ENCODE data around the gene HEXD. TPM values are rescaled to one million over a fixed set of nuclear protein-coding genes. Genes with fewer than 3 reads are reported as not detected.

HEXD gene
- total RNA-seq, 1 donor from 2014 or later, result 21.9 TPM

- H3K4me1 Mint-ChIP-seq (ENCODE audit: unreplicated experiment), result no peaks in the 10 kb centered on the region
- no peaks in the 10 kb centered on the region for H3K9me3 Mint-ChIP-seq (ENCODE audit: unreplicated experiment)
- DNase-seq (ENCODE audit: extremely low spot score, unreplicated experiment), result no peak
- H3K27ac Mint-ChIP-seq (ENCODE audit: unreplicated experiment), result no peak overlapping the region
- H3K27me3 Mint-ChIP-seq (ENCODE audit: unreplicated experiment), result no peaks in the 10 kb centered on the region
- H3K4me3 Mint-ChIP-seq (ENCODE audit: unreplicated experiment), result no peak overlapping the region
- TF ChIP-seq, protein P1, sequence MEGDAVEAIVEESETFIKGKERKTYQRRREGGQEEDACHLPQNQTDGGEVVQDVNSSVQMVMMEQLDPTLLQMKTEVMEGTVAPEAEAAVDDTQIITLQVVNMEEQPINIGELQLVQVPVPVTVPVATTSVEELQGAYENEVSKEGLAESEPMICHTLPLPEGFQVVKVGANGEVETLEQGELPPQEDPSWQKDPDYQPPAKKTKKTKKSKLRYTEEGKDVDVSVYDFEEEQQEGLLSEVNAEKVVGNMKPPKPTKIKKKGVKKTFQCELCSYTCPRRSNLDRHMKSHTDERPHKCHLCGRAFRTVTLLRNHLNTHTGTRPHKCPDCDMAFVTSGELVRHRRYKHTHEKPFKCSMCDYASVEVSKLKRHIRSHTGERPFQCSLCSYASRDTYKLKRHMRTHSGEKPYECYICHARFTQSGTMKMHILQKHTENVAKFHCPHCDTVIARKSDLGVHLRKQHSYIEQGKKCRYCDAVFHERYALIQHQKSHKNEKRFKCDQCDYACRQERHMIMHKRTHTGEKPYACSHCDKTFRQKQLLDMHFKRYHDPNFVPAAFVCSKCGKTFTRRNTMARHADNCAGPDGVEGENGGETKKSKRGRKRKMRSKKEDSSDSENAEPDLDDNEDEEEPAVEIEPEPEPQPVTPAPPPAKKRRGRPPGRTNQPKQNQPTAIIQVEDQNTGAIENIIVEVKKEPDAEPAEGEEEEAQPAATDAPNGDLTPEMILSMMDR (IDR thresholded peaks at IDR 0.05), result no peak
- H3K36me3 Mint-ChIP-seq (ENCODE audit: unreplicated experiment), result peaks cover 29% of the 10 kb centered on the region
Observed at GRCh38 chr17:82487910-82488309, 69.8 kb downstream of the HEXD start.

GRCh38 chr17:82489117-82489516, 71.0 kb downstream of the HEXD start:
- no peaks in the 10 kb centered on the region for H3K9me3 Mint-ChIP-seq (ENCODE audit: unreplicated experiment)
- H3K27me3 Mint-ChIP-seq (ENCODE audit: unreplicated experiment), result no peaks in the 10 kb centered on the region
- H3K27ac Mint-ChIP-seq (ENCODE audit: unreplicated experiment), result no peak overlapping the region

GRCh38 chr17:82489851-82490511, 71.8 kb downstream of the HEXD start:
- Mint-ChIP-seq H3K4me1 (ENCODE audit: unreplicated experiment) (peaks cover 8% of the 10 kb centered on the region), H3K27ac (ENCODE audit: unreplicated experiment) (no peak overlapping the region), H3K9me3 (ENCODE audit: unreplicated experiment) (no peaks in the 10 kb centered on the region), H3K27me3 (ENCODE audit: unreplicated experiment) (no peaks in the 10 kb centered on the region), H3K36me3 (ENCODE audit: unreplicated experiment) (peaks cover 17% of the 10 kb centered on the region), H3K4me3 (ENCODE audit: unreplicated experiment) (no peak overlapping the region)
- TF ChIP-seq, protein P1 (IDR thresholded peaks at IDR 0.05), result no peak
- DNase-seq (ENCODE audit: extremely low spot score, unreplicated experiment), result no peak

More at GRCh38 chr17:82489117-82489516, 71.0 kb downstream of the HEXD start:
- no peak overlapping the region for H3K4me3 Mint-ChIP-seq (ENCODE audit: unreplicated experiment)
- TF ChIP-seq, protein P1 (IDR thresholded peaks at IDR 0.05), result no peak
- H3K4me1 Mint-ChIP-seq (ENCODE audit: unreplicated experiment), result peaks cover 3% of the 10 kb centered on the region
- H3K36me3 Mint-ChIP-seq (ENCODE audit: unreplicated experiment), result peaks cover 23% of the 10 kb centered on the region
- no peak for DNase-seq (ENCODE audit: extremely low spot score, unreplicated experiment)

DNA sequence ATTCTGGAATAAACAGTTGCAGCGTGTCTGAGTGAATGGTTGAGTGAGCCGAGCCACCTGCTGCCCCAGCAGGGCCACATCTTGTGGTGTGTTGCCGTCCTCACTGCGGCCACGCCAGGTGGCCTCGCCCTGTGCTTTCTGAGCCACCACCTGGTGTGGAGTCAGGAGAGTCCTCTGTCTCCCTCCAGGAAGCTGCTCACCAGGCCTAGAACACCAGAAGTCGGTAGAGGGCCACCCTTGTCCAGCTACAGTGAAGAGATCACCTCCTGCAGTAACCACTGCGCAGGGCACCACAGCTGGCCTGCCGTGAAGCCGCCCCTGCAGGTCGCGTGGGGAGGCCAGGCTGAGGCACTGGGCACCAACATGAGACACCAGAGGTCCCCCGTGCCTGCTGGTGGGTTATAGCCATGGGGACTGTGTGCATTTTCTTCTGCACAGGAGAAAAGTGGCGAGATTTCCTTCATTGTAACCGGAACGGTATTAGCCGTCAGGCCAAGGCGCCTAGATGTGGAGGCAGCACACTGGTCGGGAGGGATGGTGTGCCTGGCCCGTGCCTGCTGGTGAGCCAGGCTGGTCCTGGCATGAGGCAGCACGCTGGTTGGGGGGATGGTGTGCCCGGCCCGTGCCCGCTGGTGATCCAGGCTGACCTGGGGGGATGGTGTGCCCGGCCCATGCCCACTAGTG, 72.5 kb downstream of the HEXD start:
- Mint-ChIP-seq H3K27ac (ENCODE audit: unreplicated experiment) (no peak overlapping the region), H3K4me1 (ENCODE audit: unreplicated experiment) (peaks cover 8% of the 10 kb centered on the region), H3K9me3 (ENCODE audit: unreplicated experiment) (no peaks in the 10 kb centered on the region), H3K4me3 (ENCODE audit: unreplicated experiment) (no peak overlapping the region), H3K36me3 (ENCODE audit: unreplicated experiment) (peaks cover 14% of the 10 kb centered on the region), H3K27me3 (ENCODE audit: unreplicated experiment) (no peaks in the 10 kb centered on the region)
- DNase-seq (ENCODE audit: extremely low spot score, unreplicated experiment), result no peak
- TF ChIP-seq, protein P1 (IDR thresholded peaks at IDR 0.05), result no peak

DNA sequence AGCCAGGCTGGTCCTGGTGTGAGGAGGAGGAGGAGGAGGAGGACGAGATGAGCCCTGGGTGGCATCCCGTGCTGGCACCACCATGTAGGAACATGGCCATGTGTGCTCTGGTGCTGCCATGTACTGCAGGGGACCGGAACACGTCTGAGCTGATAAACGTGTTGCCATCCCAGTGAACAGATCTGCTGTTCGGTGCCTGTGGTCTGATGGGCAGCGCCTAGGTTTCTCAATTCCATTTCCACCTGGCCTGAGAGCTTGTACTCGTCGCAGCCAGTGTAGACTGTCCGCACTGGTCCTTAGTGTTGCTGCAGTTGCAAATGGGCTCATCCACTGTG, 73.0 kb downstream of the HEXD start:
- Mint-ChIP-seq H3K9me3 (ENCODE audit: unreplicated experiment) (no peaks in the 10 kb centered on the region), H3K27me3 (ENCODE audit: unreplicated experiment) (no peaks in the 10 kb centered on the region), H3K36me3 (ENCODE audit: unreplicated experiment) (peaks cover 11% of the 10 kb centered on the region), H3K4me1 (ENCODE audit: unreplicated experiment) (peaks cover 10% of the 10 kb centered on the region), H3K27ac (ENCODE audit: unreplicated experiment) (no peak overlapping the region), H3K4me3 (ENCODE audit: unreplicated experiment) (no peak overlapping the region)
- TF ChIP-seq, protein P1 (IDR thresholded peaks at IDR 0.05), result no peak
- no peak for DNase-seq (ENCODE audit: extremely low spot score, unreplicated experiment)

All from osteocyte (in vitro differentiated cells).